GM12873 (cell line): ENCODE results near the gene UBE2E2.

Experiments
- TF ChIP-seq, protein P1 (sequence below): IDR thresholded peaks from 2 replicates; pipeline ENCODE4 v1.5.1; 2012; ENCODE audit warnings: low read depth, mild to moderate bottlenecking, moderate library complexity, low read length, control low read depth; ENCODE audit not compliant: insufficient read depth; ENCODE audit errors: missing control alignments

UBE2E2 gene

GRCh38 chr3:23330568-23330967 lies 127.4 kb downstream of the UBE2E2 start:
- TF ChIP-seq, protein P1, sequence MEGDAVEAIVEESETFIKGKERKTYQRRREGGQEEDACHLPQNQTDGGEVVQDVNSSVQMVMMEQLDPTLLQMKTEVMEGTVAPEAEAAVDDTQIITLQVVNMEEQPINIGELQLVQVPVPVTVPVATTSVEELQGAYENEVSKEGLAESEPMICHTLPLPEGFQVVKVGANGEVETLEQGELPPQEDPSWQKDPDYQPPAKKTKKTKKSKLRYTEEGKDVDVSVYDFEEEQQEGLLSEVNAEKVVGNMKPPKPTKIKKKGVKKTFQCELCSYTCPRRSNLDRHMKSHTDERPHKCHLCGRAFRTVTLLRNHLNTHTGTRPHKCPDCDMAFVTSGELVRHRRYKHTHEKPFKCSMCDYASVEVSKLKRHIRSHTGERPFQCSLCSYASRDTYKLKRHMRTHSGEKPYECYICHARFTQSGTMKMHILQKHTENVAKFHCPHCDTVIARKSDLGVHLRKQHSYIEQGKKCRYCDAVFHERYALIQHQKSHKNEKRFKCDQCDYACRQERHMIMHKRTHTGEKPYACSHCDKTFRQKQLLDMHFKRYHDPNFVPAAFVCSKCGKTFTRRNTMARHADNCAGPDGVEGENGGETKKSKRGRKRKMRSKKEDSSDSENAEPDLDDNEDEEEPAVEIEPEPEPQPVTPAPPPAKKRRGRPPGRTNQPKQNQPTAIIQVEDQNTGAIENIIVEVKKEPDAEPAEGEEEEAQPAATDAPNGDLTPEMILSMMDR: no peak

- TF ChIP-seq, protein P1: no peak
Observed at GRCh38 chr3:23331141-23331935, 128.2 kb downstream of the UBE2E2 start.

- TF ChIP-seq, protein P1: no peak
Observed at GRCh38 chr3:23333633-23334032, 130.5 kb downstream of the UBE2E2 start.

DNA sequence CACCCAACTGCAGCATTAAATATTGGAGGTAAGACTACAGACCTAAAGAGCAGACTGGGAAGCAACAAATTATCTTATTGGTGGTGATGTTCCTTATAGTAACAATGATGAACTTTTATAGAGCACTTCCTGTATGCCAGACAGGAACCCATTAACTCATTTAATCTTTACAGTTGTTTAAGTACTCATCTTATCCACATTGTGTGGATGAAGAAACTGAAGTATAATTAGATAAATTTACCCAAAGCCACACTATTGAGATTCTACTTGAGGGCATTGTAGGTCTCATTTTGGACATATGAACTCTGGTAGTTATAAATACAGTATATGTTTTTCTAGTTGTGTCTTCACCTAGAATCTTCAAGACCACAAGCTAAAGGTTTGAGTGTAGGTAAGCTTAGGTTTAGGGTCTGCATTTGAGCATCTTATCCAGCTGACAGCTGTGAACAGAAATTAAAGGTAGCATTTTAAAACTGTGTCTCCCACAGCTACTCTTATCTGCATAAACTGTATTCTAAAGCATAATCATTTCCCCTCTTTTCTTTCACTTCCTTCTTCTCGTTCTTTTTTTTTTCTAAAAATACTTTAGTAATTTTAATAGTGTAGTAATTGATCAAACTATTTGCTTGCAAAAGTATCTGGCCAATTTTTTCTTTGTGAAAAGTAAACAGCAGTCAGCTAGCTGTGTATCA lies 138.2 kb downstream of the UBE2E2 start:
- TF ChIP-seq, protein P1: no peak

GRCh38 chr3:23342343-23342742 lies 139.2 kb downstream of the UBE2E2 start:
- TF ChIP-seq, protein P1: no peak

DNA sequence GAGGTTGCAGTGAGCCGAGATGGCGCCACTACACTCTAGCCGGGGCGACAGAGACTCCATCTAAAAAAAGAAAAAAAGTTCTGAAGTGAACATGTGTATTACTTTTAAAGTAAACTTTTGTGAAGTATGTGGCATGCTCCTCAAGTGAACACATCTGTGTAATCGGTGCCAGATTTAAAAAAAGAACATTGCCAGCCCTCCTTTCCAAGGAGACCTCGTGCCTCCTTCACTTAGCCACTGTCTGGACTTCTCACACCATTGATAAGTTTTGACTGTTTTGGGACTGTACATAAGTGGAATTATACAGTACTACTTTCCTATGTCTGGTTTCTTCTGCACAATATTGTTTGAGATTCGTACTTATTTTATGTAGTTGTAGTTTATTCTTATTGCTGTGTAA lies 140.4 kb downstream of the UBE2E2 start:
- TF ChIP-seq, protein P1: no peak

- TF ChIP-seq, protein P1: no peak
Observed at GRCh38 chr3:23344886-23345285, 141.8 kb downstream of the UBE2E2 start.
